Naive thymus-derived CD8-positive, alpha-beta T cell (primary cell): ENCODE data around the gene UBE2E3. TPM values are rescaled to one million over a fixed set of nuclear protein-coding genes. Genes with fewer than 3 reads are reported as not detected.

Experiments used
- ATAC-seq, 2 donors: fragments of 150-1000 bp; cut with Tn5 transposase in 1 of 2; sonication (Bioruptor Pico), chemical (Tn5 transposase) in 1 of 2; 1 replicate in 1 of 2; 2 replicates in 1 of 2; pipeline ENCODE4 v1.10.0; 2021; ENCODE audit warnings: mild to moderate bottlenecking in 2 of 2, moderate library complexity in 2 of 2
- POLR2A ChIA-PET: fragments of 350-600 bp; sonication (Branson Sonifier 250); formaldehyde crosslinking; loops from one replicate; lab custom pipeline; 2021; ENCODE audit warnings: antibody characterized with exemption; lab: Charles Lee
- DNase-seq, 10 donors: peaks; one replicate each; pipeline versions ENCODE4 v3.0.0 to v3.0.0-alpha.2; 2020 to 2022
- H3K27ac Mint-ChIP-seq, 10 donors: one replicate each; pipeline ENCODE4 v1.8.0; 2020 to 2022; ENCODE audit warnings: mild to moderate bottlenecking in 10 of 10, mixed read lengths in 10 of 10, moderate library complexity in 4 of 10, inconsistent platforms in 1 of 10
- H3K27me3 Mint-ChIP-seq, 5 donors: one replicate each; pipeline ENCODE4 v1.8.0; 2021 to 2022; ENCODE audit warnings: mixed read lengths in 5 of 5
- H3K36me3 Mint-ChIP-seq, 3 donors: one replicate each; pipeline ENCODE4 v1.8.0; 2020 to 2022; ENCODE audit warnings: mixed read lengths in 3 of 3, mild to moderate bottlenecking in 2 of 3, inconsistent platforms in 1 of 3
- H3K4me1 Mint-ChIP-seq, 4 donors: one replicate each; pipeline ENCODE4 v1.8.0; 2021 to 2022; ENCODE audit warnings: mixed read lengths in 4 of 4
- H3K4me3 Mint-ChIP-seq, 10 donors: one replicate each; pipeline ENCODE4 v1.8.0; 2020 to 2022; ENCODE audit warnings: mild to moderate bottlenecking in 10 of 10, mixed read lengths in 10 of 10, moderate library complexity in 6 of 10, inconsistent platforms in 1 of 10
- H3K9me3 Mint-ChIP-seq, 9 donors: one replicate each; pipeline ENCODE4 v1.8.0; 2020 to 2022; ENCODE audit warnings: mixed read lengths in 9 of 9, mild to moderate bottlenecking in 3 of 9, inconsistent platforms in 1 of 9, moderate library complexity in 1 of 9
- polyA plus RNA-seq, 3 donors: library from polyadenylated mRNA; unstranded; fragments of 300-500 nt; fragmentation: Illumina TruSeq; gene quantifications; one replicate each; pipeline ENCODE4 v1.2.3, GENCODE V29; 2021
- total RNA-seq, 8 experiments: library from RNA in 2 of 8; stranded (reverse) in 2 of 8; gene quantifications; one replicate each; pipeline ENCODE4 v1.2.3 and lab custom pipeline; 2021 to 2026

Gene UBE2E3
- total and polyA plus RNA-seq, 5 experiments from 2014 or later: 24.5 to 55.7 (median 39.8) TPM

- peak in 5 of 10 donors; percentile 9 to 53 (median 36) for DNase-seq
- no peaks in the 10 kb centered on the region for H3K27me3 Mint-ChIP-seq
- H3K4me3 Mint-ChIP-seq: peak overlapping the region; percentile 91 to 98 (median 96)
- H3K4me1 Mint-ChIP-seq: peaks cover 9 to 51% (median 41%) of the 10 kb centered on the region in 4 donors
- POLR2A ChIA-PET: interaction anchor here (0.6 to 1.9 kb wide), 6 partner anchors 10 to 485 kb away, joined by 3 to 5 read pairs (median 4); partner anchors contain the start of gene ITGA4
- no peaks in the 10 kb centered on the region for H3K9me3 Mint-ChIP-seq
- peak; percentile 3 to 23 for ATAC-seq
- H3K36me3 Mint-ChIP-seq: peaks cover 3 to 9% (median 5%) of the 10 kb centered on the region in 3 donors
- peak overlapping the region; percentile 92 to 99 (median 94) for H3K27ac Mint-ChIP-seq
Measured at GRCh38 chr2:180980943-180981911, 822 bp downstream of the UBE2E3 start.

GRCh38 chr2:180983468-180984242 lies 3.2 kb downstream of the UBE2E3 start:
- ATAC-seq: peak; percentile 47 to 51
- Mint-ChIP-seq H3K27ac (peak overlapping the region in 1 of 10 donors; percentile 0), H3K4me1 (peaks cover 9 to 52% (median 42%) of the 10 kb centered on the region in 4 donors), H3K4me3 (peak overlapping the region in 8 of 10 donors; percentile 11 to 56 (median 40)), H3K36me3 (peaks cover 3 to 9% (median 5%) of the 10 kb centered on the region in 3 donors), H3K9me3 (no peaks in the 10 kb centered on the region), H3K27me3 (no peaks in the 10 kb centered on the region)
- DNase-seq: peak in 6 of 10 donors; percentile 12 to 55 (median 40)
- POLR2A ChIA-PET: no interaction called here

- ATAC-seq (no peak), DNase-seq (no peak)
- POLR2A ChIA-PET: no interaction called here
- no peak overlapping the region for H3K4me3 Mint-ChIP-seq
- H3K27ac Mint-ChIP-seq: peak overlapping the region in 1 of 10 donors; percentile 24
- H3K27me3 Mint-ChIP-seq: no peaks in the 10 kb centered on the region
- peaks cover 8 to 47% (median 33%) of the 10 kb centered on the region in 4 donors for H3K4me1 Mint-ChIP-seq
- no peaks in the 10 kb centered on the region for H3K9me3 Mint-ChIP-seq
- peaks cover 5 to 22% (median 11%) of the 10 kb centered on the region in 3 donors for H3K36me3 Mint-ChIP-seq
Measured at GRCh38 chr2:180985771-180986395, 5.5 kb downstream of the UBE2E3 start.

GRCh38 chr2:180987146-180987545 lies 6.7 kb downstream of the UBE2E3 start:
- POLR2A ChIA-PET: no interaction called here
- DNase-seq (no peak), ATAC-seq (no peak)
- H3K27me3 Mint-ChIP-seq: no peaks in the 10 kb centered on the region
- H3K4me3 Mint-ChIP-seq: no peak overlapping the region
- H3K27ac Mint-ChIP-seq: no peak overlapping the region
- no peaks in the 10 kb centered on the region for H3K9me3 Mint-ChIP-seq
- H3K4me1 Mint-ChIP-seq: peaks cover 8 to 36% (median 26%) of the 10 kb centered on the region in 4 donors
- H3K36me3 Mint-ChIP-seq: peaks cover 0 to 29% (median 15%) of the 10 kb centered on the region in 3 donors

GRCh38 chr2:180990337-180990736 lies 9.9 kb downstream of the UBE2E3 start:
- Mint-ChIP-seq H3K36me3 (peaks cover 0 to 42% (median 25%) of the 10 kb centered on the region in 3 donors), H3K27me3 (no peaks in the 10 kb centered on the region), H3K27ac (no peak overlapping the region), H3K4me1 (peaks cover 0 to 13% (median 8%) of the 10 kb centered on the region in 4 donors), H3K9me3 (no peaks in the 10 kb centered on the region), H3K4me3 (no peak overlapping the region)
- DNase-seq (no peak), ATAC-seq (no peak)
- POLR2A ChIA-PET: no interaction called here

GRCh38 chr2:180990794-180991193 lies 10.4 kb downstream of the UBE2E3 start:
- no peak overlapping the region for H3K4me3 Mint-ChIP-seq
- H3K4me1 Mint-ChIP-seq: peaks cover 0 to 12% (median 8%) of the 10 kb centered on the region in 4 donors
- H3K36me3 Mint-ChIP-seq: peaks cover 0 to 40% (median 25%) of the 10 kb centered on the region in 3 donors
- H3K27me3 Mint-ChIP-seq: no peaks in the 10 kb centered on the region
- ATAC-seq: no peak
- no peaks in the 10 kb centered on the region for H3K9me3 Mint-ChIP-seq
- POLR2A ChIA-PET: interaction anchor here (1.3 kb wide), 1 partner anchor 10 kb away, joined by 4 read pairs; the partner anchor contains the start of gene UBE2E3
- no peak for DNase-seq
- no peak overlapping the region for H3K27ac Mint-ChIP-seq

GRCh38 chr2:180991361-180991760 lies 11.0 kb downstream of the UBE2E3 start:
- H3K27ac Mint-ChIP-seq: no peak overlapping the region
- no peak overlapping the region for H3K4me3 Mint-ChIP-seq
- H3K27me3 Mint-ChIP-seq: no peaks in the 10 kb centered on the region
- H3K4me1 Mint-ChIP-seq: peaks cover 0 to 12% (median 7%) of the 10 kb centered on the region in 4 donors
- no peak for ATAC-seq
- H3K9me3 Mint-ChIP-seq: no peaks in the 10 kb centered on the region
- H3K36me3 Mint-ChIP-seq: peaks cover 0 to 36% (median 22%) of the 10 kb centered on the region in 3 donors
- POLR2A ChIA-PET: interaction anchor here (1.3 kb wide), 1 partner anchor 10 kb away, joined by 4 read pairs; the partner anchor contains the start of gene UBE2E3
- DNase-seq: no peak

- POLR2A ChIA-PET: interaction anchor here (1.3 kb wide), 1 partner anchor 11 kb away, joined by 4 read pairs; the partner anchor contains the start of gene UBE2E3
- ATAC-seq (no peak), DNase-seq (no peak)
- Mint-ChIP-seq H3K4me3 (no peak overlapping the region), H3K36me3 (peaks cover 0 to 37% (median 22%) of the 10 kb centered on the region in 3 donors), H3K27me3 (no peaks in the 10 kb centered on the region), H3K27ac (no peak overlapping the region), H3K9me3 (no peaks in the 10 kb centered on the region), H3K4me1 (peaks cover under 1 to 14% (median 7%) of the 10 kb centered on the region in 4 donors)
Measured at GRCh38 chr2:180991820-180992219, 11.4 kb downstream of the UBE2E3 start.

- no peak overlapping the region for H3K4me3 Mint-ChIP-seq
- no peak overlapping the region for H3K27ac Mint-ChIP-seq
- POLR2A ChIA-PET: no interaction called here
- H3K9me3 Mint-ChIP-seq: no peaks in the 10 kb centered on the region
- H3K27me3 Mint-ChIP-seq: no peaks in the 10 kb centered on the region
- ATAC-seq (no peak), DNase-seq (no peak)
- H3K36me3 Mint-ChIP-seq: peaks cover 4 to 45% (median 25%) of the 10 kb centered on the region in 3 donors
- H3K4me1 Mint-ChIP-seq: peaks cover 8 to 19% (median 10%) of the 10 kb centered on the region in 4 donors
Measured at GRCh38 chr2:180992994-180993393, 12.6 kb downstream of the UBE2E3 start.

GRCh38 chr2:180999274-180999964 lies 19.0 kb downstream of the UBE2E3 start:
- peaks cover 9 to 15% (median 13%) of the 10 kb centered on the region in 3 donors for H3K36me3 Mint-ChIP-seq
- H3K27me3 Mint-ChIP-seq: no peaks in the 10 kb centered on the region

GRCh38 chr2:181004647-181005325 lies 24.4 kb downstream of the UBE2E3 start:
- no peaks in the 10 kb centered on the region for H3K9me3 Mint-ChIP-seq
- H3K27me3 Mint-ChIP-seq: no peaks in the 10 kb centered on the region
- H3K4me3 Mint-ChIP-seq: no peak overlapping the region
- no peak for ATAC-seq
- H3K36me3 Mint-ChIP-seq: peaks cover 5 to 6% (median 5%) of the 10 kb centered on the region in 3 donors
- H3K27ac Mint-ChIP-seq: no peak overlapping the region
- POLR2A ChIA-PET: no interaction called here
- no peak for DNase-seq
- peaks cover 5 to 30% (median 18%) of the 10 kb centered on the region in 4 donors for H3K4me1 Mint-ChIP-seq

More at GRCh38 chr2:180999274-180999964, 19.0 kb downstream of the UBE2E3 start:
- Mint-ChIP-seq H3K9me3 (no peaks in the 10 kb centered on the region), H3K4me1 (peaks cover 10 to 22% (median 17%) of the 10 kb centered on the region in 4 donors), H3K4me3 (no peak overlapping the region), H3K27ac (no peak overlapping the region)
- POLR2A ChIA-PET: no interaction called here
- ATAC-seq (no peak), DNase-seq (no peak)
